ENCODE data around the gene CPSF4.

The CPSF4 gene

DNA sequence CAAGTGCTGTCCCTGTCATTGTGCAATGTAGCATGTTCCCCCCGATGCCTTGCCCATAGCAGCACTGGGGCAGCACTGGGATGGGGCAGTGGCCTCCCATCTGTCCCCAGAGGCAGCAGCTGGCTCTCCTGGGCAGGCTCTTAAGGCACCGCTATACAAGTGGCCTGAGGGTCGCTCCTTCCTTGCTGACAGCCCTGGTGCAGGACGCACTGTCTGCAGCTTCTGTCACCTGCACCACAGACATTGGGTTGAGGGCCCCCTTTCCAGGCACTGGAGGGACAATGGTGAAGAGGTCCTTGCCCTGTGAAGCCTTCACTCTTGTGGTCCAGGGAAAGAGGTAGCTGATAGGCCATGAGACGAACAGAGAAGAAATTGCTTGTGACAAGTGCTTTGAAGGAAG lies 10.6 kb downstream of the CPSF4 start:
- DNase-seq: no peak

DNA sequence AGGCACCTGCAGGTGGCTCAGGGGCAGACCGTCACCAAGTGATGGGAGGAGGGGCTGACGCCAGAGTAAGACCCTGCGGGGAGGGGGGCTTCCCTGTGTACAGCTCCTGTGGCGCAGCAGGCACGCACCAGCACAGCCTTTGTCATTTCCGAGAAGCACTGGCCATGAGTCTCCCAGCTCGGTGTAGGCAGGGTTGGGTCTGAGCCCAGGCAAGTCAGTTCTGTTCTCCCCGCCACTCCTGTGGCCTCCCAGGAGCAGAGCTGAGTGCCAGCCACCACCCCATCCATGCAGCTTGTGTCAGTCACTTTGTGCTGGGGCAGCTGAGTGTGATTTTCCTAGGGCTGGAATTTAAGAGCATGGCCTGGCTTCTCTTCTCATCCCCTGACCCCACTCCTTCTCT lies 13.2 kb downstream of the CPSF4 start:
- no peak for DNase-seq

GRCh38 chr7:99452541-99452940 lies 13.8 kb downstream of the CPSF4 start:
- DNase-seq: no peak

DNA sequence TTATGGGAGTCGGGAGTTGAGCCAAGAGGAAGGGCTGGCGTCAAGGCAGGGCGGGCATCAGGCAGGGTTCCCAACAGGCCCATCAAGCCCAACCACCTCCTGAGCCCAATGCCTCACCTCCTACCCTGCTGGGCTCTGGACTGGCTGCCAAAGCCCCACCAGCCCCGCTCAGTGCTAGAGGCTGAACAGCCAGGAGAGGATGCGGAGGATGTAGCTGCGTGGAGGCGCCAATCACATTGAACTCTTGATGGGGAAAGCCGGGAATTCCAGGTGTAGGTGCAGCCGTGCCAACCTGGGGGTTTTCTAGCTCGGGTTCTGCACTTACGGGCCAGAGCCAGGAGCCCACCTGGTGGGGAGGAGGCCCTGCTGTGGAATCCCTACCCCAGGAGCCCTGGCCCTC lies 14.4 kb downstream of the CPSF4 start:
- no peak for DNase-seq

GRCh38 chr7:99455874-99456273 lies 17.1 kb downstream of the CPSF4 start:
- DNase-seq: no peak

GRCh38 chr7:99456288-99456687 lies 17.5 kb downstream of the CPSF4 start:
- DNase-seq: no peak

DNA sequence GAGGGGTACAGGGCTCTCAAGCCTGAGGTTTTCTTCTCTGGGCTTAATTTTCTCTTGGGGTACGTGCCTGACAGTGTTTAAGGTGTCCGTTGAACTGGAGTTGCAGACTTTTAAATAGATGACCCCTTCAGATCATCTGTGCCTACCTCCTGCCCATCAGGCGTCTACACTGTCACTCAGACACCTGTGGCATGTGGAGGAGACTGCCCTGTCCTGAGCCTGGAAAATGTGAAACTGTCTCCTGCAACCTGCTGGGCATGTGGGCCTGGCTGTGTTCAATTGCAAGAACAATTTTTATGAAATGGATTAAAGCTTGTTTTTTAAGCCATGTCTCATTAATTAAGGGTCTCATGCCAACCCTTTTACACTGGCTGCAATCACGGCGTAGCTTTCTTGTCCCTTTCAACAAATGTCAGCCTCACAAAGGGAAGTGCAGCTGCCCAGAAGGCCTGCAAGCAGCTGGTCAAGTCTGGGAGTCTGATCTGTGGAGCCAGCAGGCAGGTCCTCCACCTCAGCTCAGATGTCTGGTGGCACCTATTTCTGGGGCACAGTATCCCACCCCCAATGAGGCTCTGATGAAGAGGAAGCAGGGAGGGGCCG lies 18.4 kb downstream of the CPSF4 start:
- DNase-seq: no peak

- no peak for DNase-seq
Measured at GRCh38 chr7:99457650-99458493, 19.1 kb downstream of the CPSF4 start.

DNA sequence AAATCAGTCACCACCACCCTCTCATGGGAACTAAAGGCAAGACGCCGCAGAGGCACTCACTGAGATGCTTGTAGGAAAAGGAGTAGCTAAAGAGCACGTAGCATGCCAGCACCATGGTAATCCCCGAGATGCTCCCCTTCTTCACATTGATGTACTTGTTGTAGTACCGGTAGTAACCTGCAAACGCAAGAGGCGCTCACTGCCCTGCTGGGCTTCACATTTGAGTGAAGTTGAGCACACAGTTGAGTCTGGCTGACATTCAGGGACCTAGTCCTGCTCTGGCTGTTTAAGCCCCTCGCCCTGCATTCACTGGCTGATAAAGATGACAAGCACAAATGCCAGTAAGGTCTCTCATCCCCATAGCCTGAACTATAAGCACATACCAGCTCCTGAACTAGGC lies 20.3 kb downstream of the CPSF4 start:
- no peak for DNase-seq

GRCh38 chr7:99460651-99461050 lies 21.9 kb downstream of the CPSF4 start:
- DNase-seq: no peak

GRCh38 chr7:99461221-99461620 lies 22.5 kb downstream of the CPSF4 start:
- no peak for DNase-seq

- no peak for DNase-seq
Measured at GRCh38 chr7:99465421-99465768, 26.7 kb downstream of the CPSF4 start.

DNA sequence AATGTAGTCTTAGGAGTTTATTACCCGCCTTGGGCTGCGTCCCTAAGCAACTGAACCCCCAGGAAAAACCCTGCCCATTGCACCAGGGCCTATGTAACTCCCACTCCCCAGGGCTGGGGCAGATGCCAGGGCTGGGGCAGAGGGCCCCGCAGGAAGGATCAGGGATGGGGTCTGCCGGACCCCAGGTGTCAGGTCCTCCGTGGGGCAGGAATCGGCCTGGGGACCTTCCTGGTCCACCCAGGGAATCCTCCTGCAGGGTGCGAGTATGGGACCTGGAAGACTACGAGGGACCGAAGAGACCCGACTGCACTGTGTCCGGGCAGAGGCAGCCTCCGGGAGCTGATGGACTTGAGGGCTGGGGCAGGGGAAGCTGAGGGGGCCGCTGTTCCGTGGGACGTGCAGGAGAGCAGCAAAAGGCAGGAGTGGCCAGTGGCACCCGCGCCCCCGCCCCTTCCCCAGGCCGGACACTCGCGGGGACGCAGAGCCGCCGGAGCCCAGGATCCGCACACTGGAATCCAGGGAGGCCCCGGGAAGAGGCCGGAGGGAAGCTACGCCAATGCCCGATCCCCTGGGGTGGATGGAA lies 29.7 kb downstream of the CPSF4 start:
- no peak for DNase-seq

GRCh38 chr7:99469381-99470065 lies 30.8 kb downstream of the CPSF4 start:
- no peak for DNase-seq

DNA sequence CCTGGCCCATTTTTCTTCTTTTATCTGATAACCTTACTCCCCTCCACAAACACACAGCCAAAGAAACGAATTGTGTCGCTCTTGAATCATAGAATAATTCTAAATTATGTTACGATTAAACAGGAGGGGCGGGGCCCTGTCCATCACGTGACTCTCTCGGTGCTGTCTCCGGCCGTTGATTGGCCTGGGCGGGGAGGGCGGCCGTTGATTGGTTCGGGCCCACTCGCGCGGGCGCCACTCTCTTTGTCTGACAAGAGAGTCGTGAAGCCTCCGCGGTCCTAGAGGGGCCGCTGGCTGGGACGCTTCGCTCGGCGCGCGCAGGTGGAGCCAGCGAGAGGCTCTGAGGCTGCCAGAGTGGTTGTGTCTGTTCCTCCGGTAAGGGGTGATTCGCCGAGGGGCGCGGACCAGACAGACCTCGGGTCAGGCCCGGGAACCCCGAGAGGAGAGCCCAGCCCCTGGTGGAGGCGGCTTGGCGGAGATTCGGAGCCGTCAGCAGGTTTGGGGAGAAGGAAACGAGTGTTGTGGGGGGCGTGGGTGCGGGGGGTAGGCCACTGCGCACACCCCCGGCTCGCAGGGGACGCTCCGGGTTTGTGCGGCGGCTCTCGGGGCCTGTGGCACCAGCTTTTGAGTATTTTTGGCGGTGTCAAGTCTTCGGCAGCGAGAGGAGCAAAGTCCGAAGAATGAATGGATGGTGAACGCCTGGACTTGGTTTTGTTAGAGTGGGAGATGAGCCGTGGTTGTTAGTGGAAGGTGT lies 34.0 kb downstream of the CPSF4 start, which contains the start of gene ZNF789:
TSS of gene ZNF789 (plus strand) at position 330 of the 754 bp plus-strand sequence. CDS start 3,567 bp downstream, outside the sequence.
- peak; percentile 97 to 98 for DNase-seq

GRCh38 chr7:99473315-99473596 lies 34.5 kb downstream of the CPSF4 start:
- no peak for DNase-seq

DNA sequence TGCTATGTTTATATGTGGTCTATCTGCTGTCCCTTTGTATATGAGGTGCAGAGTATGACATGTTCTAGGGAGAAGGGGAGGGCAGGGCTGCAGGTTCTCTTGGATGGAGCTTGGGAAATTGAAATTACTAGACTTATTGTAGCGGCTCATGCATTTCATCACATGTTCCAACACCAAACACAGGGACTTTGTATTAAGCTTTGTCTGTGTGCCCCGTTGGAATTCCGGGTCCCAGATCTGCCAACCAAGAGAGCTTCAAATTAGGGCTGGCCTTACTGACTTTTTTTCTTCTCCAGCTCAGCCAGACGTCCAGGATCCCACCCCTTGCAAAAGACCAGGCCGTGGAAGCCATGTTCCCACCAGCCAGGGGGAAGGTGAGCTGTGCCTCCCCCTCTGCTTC lies 37.4 kb downstream of the CPSF4 start:
- DNase-seq: no peak

GRCh38 chr7:99478464-99479440 lies 40.0 kb downstream of the CPSF4 start:
- DNase-seq: no peak

GRCh38 chr7:99485094-99485493 lies 46.4 kb downstream of the CPSF4 start:
- no peak for DNase-seq

- DNase-seq: no peak
Measured at GRCh38 chr7:99489235-99489634, 50.5 kb downstream of the CPSF4 start.

DNA sequence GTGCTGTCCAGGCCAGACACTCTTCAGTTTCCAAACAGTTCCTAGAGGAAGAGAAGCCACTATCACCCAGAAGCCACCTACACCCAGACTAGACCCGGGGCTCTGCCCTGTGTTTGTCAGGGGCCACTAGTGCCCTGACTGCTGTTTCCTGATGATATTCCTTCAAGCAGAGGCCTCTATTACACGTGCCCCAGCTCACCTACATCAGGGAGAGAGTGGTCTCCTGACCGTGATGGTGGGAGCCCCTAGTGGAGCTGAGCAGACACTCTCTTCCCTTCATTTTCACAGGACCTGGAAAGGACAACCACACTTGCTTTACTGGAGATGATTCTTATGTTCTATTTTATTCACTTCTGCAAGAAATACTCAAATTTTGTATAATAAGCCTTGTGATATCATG lies 52.1 kb downstream of the CPSF4 start:
- no peak for DNase-seq

DNA sequence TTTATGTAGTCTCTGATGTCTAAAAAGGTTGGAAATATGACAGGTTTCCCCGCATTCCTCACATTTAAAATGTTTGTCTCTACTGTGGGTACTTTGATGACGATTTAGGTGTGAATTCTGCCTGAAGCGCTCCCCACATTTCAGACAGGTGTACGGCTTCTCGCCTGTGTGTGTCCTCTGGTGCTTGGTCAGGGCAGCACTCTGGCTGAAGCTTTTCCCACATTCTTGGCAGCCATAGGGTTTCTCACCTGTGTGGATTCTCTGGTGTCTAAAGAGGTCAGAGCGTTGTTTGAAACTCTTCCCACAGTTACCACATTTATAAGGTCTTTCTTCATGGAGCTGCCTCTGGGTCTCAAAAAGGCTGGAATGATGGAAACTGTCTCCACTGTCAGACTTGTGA lies 55.1 kb downstream of the CPSF4 start:
- DNase-seq: no peak
